SK-N-SH (cell line): ENCODE data around the gene TNK2. TPM values are rescaled to one million over a fixed set of nuclear protein-coding genes. Genes with fewer than 3 reads are reported as not detected.

Source experiments
- CTCF ChIA-PET: fragments of 300-600, 350-600 bp; formaldehyde crosslinking; extraction: SDS; loops from one replicate; lab custom pipeline; 2021; lab: Yijun Ruan, JAX
- POLR2A ChIA-PET: fragments of 350-600 bp; sonication (Branson Sonifier 250); formaldehyde crosslinking; extraction: SDS; loops from one replicate; lab custom pipeline; 2020; ENCODE audit warnings: antibody characterized with exemption, inconsistent platforms; lab: Yijun Ruan, JAX
- DNase-seq: peaks from one replicate; pipeline ENCODE4 v3.0.0; 2012
- H2AFZ ChIP-seq: fragments of 200-600 bp; sonication (generic); 2 replicates; pipeline ENCODE4 v1.8.1; 2016; ENCODE audit warnings: antibody characterized with exemption, mild to moderate bottlenecking, low read depth
- H3F3A ChIP-seq: fragments of 200-600 bp; sonication (generic); replicated peaks from 2 replicates; pipeline ENCODE3; 2016; ENCODE audit warnings: antibody characterized with exemption, mild to moderate bottlenecking; ENCODE audit not compliant: insufficient read depth
- H3K27ac ChIP-seq, 2 experiments: fragments of 200-500 bp in 1 of 2; fragments of 200-600 bp in 1 of 2; sonication (Bioruptor generic) in 1 of 2; sonication (generic), shearing (Covaris generic) in 1 of 2; 2 replicates each; pipeline versions ENCODE4 v1.5.1 to v1.6.1; 2014 to 2016; ENCODE audit warnings: low read depth in 2 of 2, inconsistent platforms in 1 of 2, low read length in 1 of 2, mild to moderate bottlenecking in 1 of 2, mixed read lengths in 1 of 2
- H3K27me3 ChIP-seq: fragments of 200-600 bp; sonication (generic), shearing (Covaris generic); 2 replicates; pipeline ENCODE4 v1.6.1; 2016; ENCODE audit warnings: mixed run types; ENCODE audit not compliant: insufficient read depth
- H3K36me3 ChIP-seq, 2 experiments: fragments of 200-500 bp in 1 of 2; fragments of 200-600 bp in 1 of 2; sonication (Bioruptor generic) in 1 of 2; sonication (generic) in 1 of 2; replicated peaks in 1 of 2; 2 replicates each; pipeline versions ENCODE3 to v1.5.1; 2014 to 2016; ENCODE audit warnings: low read length in 1 of 2, mild to moderate bottlenecking in 1 of 2; ENCODE audit not compliant: insufficient read depth in 2 of 2, control insufficient read depth in 1 of 2
- H3K4me1 ChIP-seq, 2 experiments: fragments of 200-500 bp in 1 of 2; fragments of 200-600 bp in 1 of 2; sonication (Bioruptor generic) in 1 of 2; sonication (generic), shearing (Covaris generic) in 1 of 2; 2 replicates each; pipeline versions ENCODE4 v1.5.1 to v1.6.1; 2014 to 2016; ENCODE audit warnings: low read depth in 1 of 2, low read length in 1 of 2, mixed run types in 1 of 2; ENCODE audit not compliant: insufficient read depth in 2 of 2, control insufficient read depth in 1 of 2
- H3K4me2 ChIP-seq: fragments of 200-600 bp; sonication (generic), shearing (Covaris generic); 2 replicates; pipeline ENCODE4 v1.6.1; 2017; ENCODE audit warnings: mixed run types
- H3K4me3 ChIP-seq, 2 experiments: fragments of 200-500 bp in 1 of 2; fragments of 200-600 bp in 1 of 2; sonication (Bioruptor generic) in 1 of 2; sonication (generic), shearing (Covaris generic) in 1 of 2; 2 replicates each; pipeline versions ENCODE4 v1.5.1 to v1.8.1; 2014 to 2016; ENCODE audit warnings: low read depth in 2 of 2, inconsistent platforms in 1 of 2, low read length in 1 of 2, mild to moderate bottlenecking in 1 of 2, mixed read lengths in 1 of 2, moderate library complexity in 1 of 2
- H3K79me2 ChIP-seq: fragments of 200-600 bp; sonication (generic); 2 replicates; pipeline ENCODE4 v1.8.1; 2017; ENCODE audit warnings: mild to moderate bottlenecking; ENCODE audit not compliant: insufficient read depth
- H3K9ac ChIP-seq: fragments of 200-600 bp; sonication (generic); 2 replicates; pipeline ENCODE4 v1.6.1; 2017; ENCODE audit warnings: mixed run types
- H3K9me2 ChIP-seq: fragments of 200-600 bp; sonication (generic); 2 replicates; pipeline ENCODE4 v1.6.1; 2017; ENCODE audit warnings: mixed run types
- H3K9me3 ChIP-seq: fragments of 200-600 bp; sonication (generic); 2 replicates; pipeline ENCODE4 v1.6.1; 2017; ENCODE audit warnings: mixed run types, mild to moderate bottlenecking, moderate library complexity
- H4K20me1 ChIP-seq: fragments of 200-600 bp; sonication (generic); 2 replicates; pipeline ENCODE4 v1.6.1; 2017; ENCODE audit warnings: mild to moderate bottlenecking, mixed run types; ENCODE audit not compliant: insufficient read depth
- CHD2 ChIP-seq: fragments of 150-350 bp; IDR thresholded peaks from 2 replicates; pipeline ENCODE4 v1.6.1; 2018; ENCODE audit warnings: low read length; ENCODE audit not compliant: partially characterized antibody
- ELF1 ChIP-seq: IDR thresholded peaks from 2 replicates; pipeline ENCODE4 v1.4.0; 2012
- EP300 ChIP-seq, 2 experiments: IDR thresholded peaks; 2 replicates each; pipeline versions ENCODE4 v1.4.0 to v1.6.1; 2012; ENCODE audit warnings: borderline replicate concordance in 1 of 2, low read depth in 1 of 2, low read length in 1 of 2
- EZH2phosphoT487 ChIP-seq: fragments of 200-600 bp; sonication (generic); IDR thresholded peaks from 2 replicates; pipeline ENCODE4 v1.6.1; 2017; ENCODE audit warnings: low read depth, mixed run types, mild to moderate bottlenecking, antibody characterized with exemption, moderate library complexity, borderline replicate concordance
- FOSL2 ChIP-seq: IDR thresholded peaks from 2 replicates; pipeline ENCODE4 v1.4.0; 2012; ENCODE audit warnings: low read depth, mild to moderate bottlenecking, moderate library complexity, borderline replicate concordance
- FOXM1 ChIP-seq: IDR thresholded peaks from 2 replicates; pipeline ENCODE4 v1.4.0; 2012; ENCODE audit warnings: low read depth, mild to moderate bottlenecking
- GABPA ChIP-seq: IDR thresholded peaks from 2 replicates; pipeline ENCODE4 v1.4.0; 2012; ENCODE audit warnings: low read depth, mild to moderate bottlenecking
- GATA2 ChIP-seq: sonication (generic); formaldehyde crosslinking; IDR thresholded peaks from 2 replicates; pipeline ENCODE4 v1.5.0; 2020; ENCODE audit warnings: mild to moderate bottlenecking, missing genetic modification reagents
- IRF3 ChIP-seq: fragments of 150-350 bp; IDR thresholded peaks from 2 replicates; pipeline ENCODE4 v1.6.1; 2016; ENCODE audit warnings: mild to moderate bottlenecking, low read depth, low read length
- JUND ChIP-seq: IDR thresholded peaks from 2 replicates; pipeline ENCODE4 v1.4.0; 2012
- MXI1 ChIP-seq: IDR thresholded peaks from 2 replicates; pipeline ENCODE4 v1.6.1; 2012; ENCODE audit warnings: mild to moderate bottlenecking, low read depth, low read length, improper control_type of control experiment
- NRF1 ChIP-seq: IDR thresholded peaks from 2 replicates; pipeline ENCODE4 v1.6.1; 2012; ENCODE audit warnings: low read depth, mild to moderate bottlenecking, low read length
- PBX3 ChIP-seq: IDR thresholded peaks from 2 replicates; pipeline ENCODE4; 2012
- POLR2AphosphoS5 ChIP-seq: IDR thresholded peaks from 2 replicates; pipeline ENCODE4 v1.6.1; 2012; ENCODE audit warnings: low read depth, low read length
- RAD21 ChIP-seq: IDR thresholded peaks from 2 replicates; pipeline ENCODE4 v1.6.1; 2012; ENCODE audit warnings: mild to moderate bottlenecking, low read length
- RFX5 ChIP-seq: IDR thresholded peaks from 2 replicates; pipeline ENCODE4 v1.6.1; 2012; ENCODE audit warnings: mild to moderate bottlenecking, improper control_type of control experiment, low read length
- USF1 ChIP-seq: IDR thresholded peaks from 2 replicates; pipeline ENCODE4 v1.4.0; 2012; ENCODE audit warnings: low read depth, borderline replicate concordance
- YY1 ChIP-seq: IDR thresholded peaks from 2 replicates; pipeline ENCODE4 v1.4.0; 2012; ENCODE audit warnings: low read depth, mild to moderate bottlenecking
- whole genome bisulfite sequencing: methylation state at CpG from one replicate; pipeline ENCODE4 v1.1.6; 2017; ENCODE audit warnings: low lambda C conversion rate; 5-methylcytosine and 5-hydroxymethylcytosine counted together
- polyA plus RNA-seq, 3 experiments: library from polyadenylated mRNA; depleted of rRNA; stranded (reverse); fragments of >200 nt; gene quantifications; 2 replicates each; pipeline ENCODE4 v1.2.3, GENCODE V29; 2012
- TF ChIP-seq, protein P1 (sequence below): fragments of 200-600 bp; sonication (generic); IDR thresholded peaks from 2 replicates; pipeline ENCODE4 v1.6.1; 2017; ENCODE audit warnings: antibody characterized with exemption, mild to moderate bottlenecking, moderate library complexity

TNK2 gene
- polyA plus RNA-seq, 1 of the 3 experiments (the other 2 are of a cell fraction): 17.3 TPM

DNA sequence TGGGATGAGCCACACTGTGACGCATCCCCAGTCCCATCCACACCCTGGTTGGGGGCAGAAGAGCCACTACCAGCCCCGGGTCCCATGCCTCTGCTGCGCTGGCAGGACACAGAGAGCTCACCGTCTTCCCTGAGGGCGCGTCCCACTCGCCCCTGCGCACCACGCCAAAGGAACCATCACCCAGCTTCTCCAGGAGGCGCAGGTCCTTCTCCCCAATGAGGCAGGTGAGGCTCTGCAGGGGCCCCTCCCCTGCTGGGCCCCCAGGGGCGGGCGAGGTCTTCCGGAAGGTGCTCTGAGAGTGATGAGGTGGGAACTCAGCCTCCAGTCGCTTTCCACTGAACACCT, 23.7 kb downstream of the TNK2 start:
- no peaks in the 10 kb centered on the region; the same call in 1 of the 2 replicates for H4K20me1 ChIP-seq
- H3K79me2 ChIP-seq: peaks cover 20% of the 10 kb centered on the region; the same call in 1 of the 2 replicates
- H3K4me3 ChIP-seq: no peak overlapping the region
- H3K27me3 ChIP-seq: no peaks in the 10 kb centered on the region
- no peaks in the 10 kb centered on the region for H3K9me2 ChIP-seq
- peaks cover under 1 to 6% of the 10 kb centered on the region in 2 experiments; a peak in 1 of 4 replicates for H3K4me1 ChIP-seq
- ChIA-PET CTCF (interaction anchor here (3.0 to 29.0 kb wide), 2 partner anchors 10 to 28 kb away, joined by 21 to 606 read pairs; no protein-coding TSS in a partner anchor), POLR2A (no interaction called here)
- 100% methylated on average over 13 of the region's 14 CpGs for WGBS
- peaks cover 4 to 28% of the 10 kb centered on the region in 2 experiments for H3K36me3 ChIP-seq
- DNase-seq: no peak
- H3K9ac ChIP-seq: no peak overlapping the region
- no peak for TF ChIP-seq PBX3
- no peak for TF ChIP-seq USF1
- no peak for TF ChIP-seq YY1
- no peak for TF ChIP-seq RAD21
- no peak for TF ChIP-seq FOXM1
- no peak overlapping the region for H2AFZ ChIP-seq
- no peaks in the 10 kb centered on the region for H3F3A ChIP-seq
- no peaks in the 10 kb centered on the region for H3K9me3 ChIP-seq
- H3K4me2 ChIP-seq: no peak overlapping the region
- H3K27ac ChIP-seq: no peak overlapping the region

- WGBS: 89% methylated on average over 12 of the region's 12 CpGs
- Histone ChIP-seq H3K27me3 (no peaks in the 10 kb centered on the region), H3K4me1 (peaks cover 0 to 6% of the 10 kb centered on the region in 2 experiments; a peak in 1 of 4 replicates), H3K27ac (no peak overlapping the region), H3K9me2 (no peaks in the 10 kb centered on the region), H3K9ac (no peak overlapping the region), H3K4me2 (no peak overlapping the region), H3K79me2 (peaks cover 12% of the 10 kb centered on the region; the same call in 1 of the 2 replicates), H3K9me3 (no peaks in the 10 kb centered on the region), H3F3A (no peaks in the 10 kb centered on the region), H3K36me3 (peaks cover 7 to 34% of the 10 kb centered on the region in 2 experiments), H3K4me3 (no peak overlapping the region), H4K20me1 (no peaks in the 10 kb centered on the region), H2AFZ (no peak overlapping the region)
- ChIA-PET POLR2A (no interaction called here), CTCF (interaction anchor here (1.4 to 29.0 kb wide), 3 partner anchors 11 to 31 kb away, joined by 5 to 606 read pairs (median 21); no protein-coding TSS in a partner anchor)
- DNase-seq: no peak
- TF ChIP-seq USF1: no peak
- no peak for TF ChIP-seq YY1
- no peak for TF ChIP-seq EP300 (IDR thresholded peaks at IDR 0.05; ENCODE audit: borderline replicate concordance in 1 of 2, low read depth in 1 of 2, low read length in 1 of 2)
- no peak for TF ChIP-seq MXI1
- TF ChIP-seq RFX5: no peak
- no peak for TF ChIP-seq PBX3
- TF ChIP-seq NRF1: no peak
- TF ChIP-seq EZH2phosphoT487: no peak
- no peak for TF ChIP-seq GATA2 (CRISPR knock-in tag)
- no peak for TF ChIP-seq CHD2
- no peak for TF ChIP-seq ELF1
- no peak for TF ChIP-seq FOSL2
- no peak for TF ChIP-seq IRF3
- TF ChIP-seq, protein P1, sequence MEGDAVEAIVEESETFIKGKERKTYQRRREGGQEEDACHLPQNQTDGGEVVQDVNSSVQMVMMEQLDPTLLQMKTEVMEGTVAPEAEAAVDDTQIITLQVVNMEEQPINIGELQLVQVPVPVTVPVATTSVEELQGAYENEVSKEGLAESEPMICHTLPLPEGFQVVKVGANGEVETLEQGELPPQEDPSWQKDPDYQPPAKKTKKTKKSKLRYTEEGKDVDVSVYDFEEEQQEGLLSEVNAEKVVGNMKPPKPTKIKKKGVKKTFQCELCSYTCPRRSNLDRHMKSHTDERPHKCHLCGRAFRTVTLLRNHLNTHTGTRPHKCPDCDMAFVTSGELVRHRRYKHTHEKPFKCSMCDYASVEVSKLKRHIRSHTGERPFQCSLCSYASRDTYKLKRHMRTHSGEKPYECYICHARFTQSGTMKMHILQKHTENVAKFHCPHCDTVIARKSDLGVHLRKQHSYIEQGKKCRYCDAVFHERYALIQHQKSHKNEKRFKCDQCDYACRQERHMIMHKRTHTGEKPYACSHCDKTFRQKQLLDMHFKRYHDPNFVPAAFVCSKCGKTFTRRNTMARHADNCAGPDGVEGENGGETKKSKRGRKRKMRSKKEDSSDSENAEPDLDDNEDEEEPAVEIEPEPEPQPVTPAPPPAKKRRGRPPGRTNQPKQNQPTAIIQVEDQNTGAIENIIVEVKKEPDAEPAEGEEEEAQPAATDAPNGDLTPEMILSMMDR: no peak
- no peak for TF ChIP-seq POLR2AphosphoS5
- no peak for TF ChIP-seq JUND
- no peak for TF ChIP-seq GABPA
Measured at GRCh38 chr3:195883801-195884200, 24.6 kb downstream of the TNK2 start.
